IPS-18a (cell line): Measurements from ENCODE around the gene FAM163B.

Experiments
- H3K27ac ChIP-seq: one replicate; pipeline ENCODE4 v1.5.1; 2013; ENCODE audit warnings: low read length
- H3K27me3 ChIP-seq: one replicate; pipeline ENCODE4 v1.6.1; 2013; ENCODE audit warnings: mild to moderate bottlenecking, low read length; ENCODE audit not compliant: control insufficient read depth, insufficient read depth
- H3K36me3 ChIP-seq: one replicate; pipeline ENCODE4 v1.6.1; 2013; ENCODE audit warnings: low read depth, low read length; ENCODE audit not compliant: control insufficient read depth
- H3K4me1 ChIP-seq: one replicate; pipeline ENCODE4 v1.6.1; 2013; ENCODE audit warnings: low read depth, low read length; ENCODE audit not compliant: control insufficient read depth
- H3K4me3 ChIP-seq: one replicate; pipeline ENCODE4 v1.5.1; 2013; ENCODE audit warnings: low read length
- H3K9ac ChIP-seq: one replicate; pipeline ENCODE4 v1.6.1; 2013; ENCODE audit warnings: mild to moderate bottlenecking, low read length, moderate library complexity
- H3K9me3 ChIP-seq: one replicate; pipeline ENCODE4 v1.6.1; 2013; ENCODE audit warnings: low read depth, low read length; ENCODE audit not compliant: control insufficient read depth

The FAM163B gene

DNA sequence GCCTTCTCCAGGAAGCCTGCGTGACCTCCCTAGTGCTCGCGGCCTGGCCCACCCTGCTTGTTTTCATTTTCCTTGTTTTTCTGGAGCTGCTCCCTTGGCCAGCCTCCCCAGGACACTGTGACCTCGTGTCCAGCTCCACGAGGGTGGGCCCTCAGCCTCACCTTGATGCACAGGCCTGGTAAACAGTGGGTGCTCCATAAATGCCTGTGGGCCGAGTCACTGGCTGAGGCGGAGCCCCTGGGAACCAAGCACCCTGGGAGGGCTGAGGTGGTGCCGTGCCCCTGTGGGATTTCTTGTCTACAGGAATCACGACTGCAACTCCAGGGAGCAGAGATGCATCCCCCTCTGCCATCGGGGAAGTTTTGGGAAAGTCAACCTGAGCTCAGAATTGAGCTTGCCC is 17.2 kb downstream of the FAM163B start:
- no peaks in the 10 kb centered on the region for H3K36me3 ChIP-seq
- H3K9ac ChIP-seq, result no peak overlapping the region
- H3K4me1 ChIP-seq, result no peaks in the 10 kb centered on the region
- H3K9me3 ChIP-seq, result peaks cover 2% of the 10 kb centered on the region
- H3K27me3 ChIP-seq, result no peaks in the 10 kb centered on the region
- H3K4me3 ChIP-seq, result no peak overlapping the region
- H3K27ac ChIP-seq, result no peak overlapping the region

DNA sequence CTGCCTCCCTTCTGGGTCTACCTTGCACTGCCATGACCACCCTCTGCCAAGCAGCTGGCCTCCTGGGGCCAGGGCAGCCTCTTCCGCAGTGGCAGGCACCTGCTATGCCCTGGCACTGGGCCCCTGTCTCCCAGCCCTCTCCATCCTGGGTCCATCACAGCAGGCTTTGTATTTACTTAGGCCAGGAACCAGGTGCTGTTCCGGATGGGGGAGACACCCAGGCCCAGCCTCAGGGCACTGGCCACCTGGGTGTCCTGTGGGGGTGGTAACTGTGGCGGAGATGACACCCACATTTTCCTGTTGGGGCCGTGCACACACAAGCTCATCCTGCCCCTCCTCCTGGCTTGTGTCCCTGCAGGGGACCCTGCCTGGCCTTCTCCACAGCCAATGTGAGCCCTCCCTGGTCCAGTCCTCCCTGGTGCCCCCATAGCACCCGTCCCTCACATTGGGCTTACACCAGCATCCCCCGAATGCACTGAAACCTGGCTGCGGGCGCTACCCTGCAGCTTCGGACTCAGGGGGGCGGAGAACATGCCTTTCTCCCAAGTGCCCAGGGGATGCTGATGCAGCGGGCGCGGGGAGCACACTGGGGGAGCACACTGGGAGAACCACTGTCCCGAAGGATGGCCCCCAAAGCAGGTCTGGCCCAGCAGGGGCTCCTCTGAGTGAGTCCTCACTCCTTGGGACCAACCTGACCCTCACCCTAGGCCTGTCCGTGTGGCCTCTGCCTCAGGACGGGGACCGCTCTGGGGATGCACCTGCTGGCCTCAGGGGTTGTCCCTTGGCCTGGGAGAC is 17.9 kb downstream of the FAM163B start:
- Histone ChIP-seq H3K4me3 (no peak overlapping the region), H3K27ac (no peak overlapping the region), H3K27me3 (no peaks in the 10 kb centered on the region), H3K4me1 (no peaks in the 10 kb centered on the region), H3K9me3 (no peaks in the 10 kb centered on the region), H3K9ac (no peak overlapping the region), H3K36me3 (no peaks in the 10 kb centered on the region)

DNA sequence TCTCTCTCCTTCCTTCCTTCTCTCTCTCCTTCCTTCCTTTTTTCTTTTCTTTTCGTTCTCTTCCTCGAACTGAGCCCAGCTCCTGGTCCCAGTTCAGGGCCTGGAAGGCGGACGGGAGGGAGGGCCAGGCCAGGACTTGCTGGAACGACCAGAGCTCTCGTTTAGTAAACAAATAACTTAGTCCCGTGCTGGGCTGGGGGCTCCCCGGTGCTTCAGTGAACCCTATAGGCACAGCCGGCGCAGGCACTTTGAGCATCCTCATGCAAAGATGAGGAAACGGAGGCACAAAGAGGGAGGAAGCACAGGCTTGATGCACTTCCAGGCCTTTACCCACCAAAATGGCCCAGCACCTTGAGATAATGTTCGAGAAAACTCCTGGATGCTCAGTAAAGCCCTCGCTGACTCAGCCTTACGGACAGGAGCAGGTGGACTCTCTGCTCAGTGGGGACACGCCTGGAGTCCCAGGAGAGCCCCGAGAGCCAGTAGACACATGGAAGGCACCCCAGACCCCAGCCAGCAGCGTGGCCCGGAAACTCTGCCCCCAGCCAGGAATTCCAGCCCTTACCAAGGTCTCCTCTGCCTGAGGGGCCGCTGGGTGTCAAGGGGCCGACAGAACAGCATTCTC is 18.8 kb downstream of the FAM163B start:
- no peaks in the 10 kb centered on the region for H3K36me3 ChIP-seq
- peaks cover under 1% of the 10 kb centered on the region for H3K4me1 ChIP-seq
- no peaks in the 10 kb centered on the region for H3K27me3 ChIP-seq
- H3K27ac ChIP-seq, result no peak overlapping the region
- H3K9ac ChIP-seq, result no peak overlapping the region
- H3K4me3 ChIP-seq, result no peak overlapping the region
- no peaks in the 10 kb centered on the region for H3K9me3 ChIP-seq

DNA sequence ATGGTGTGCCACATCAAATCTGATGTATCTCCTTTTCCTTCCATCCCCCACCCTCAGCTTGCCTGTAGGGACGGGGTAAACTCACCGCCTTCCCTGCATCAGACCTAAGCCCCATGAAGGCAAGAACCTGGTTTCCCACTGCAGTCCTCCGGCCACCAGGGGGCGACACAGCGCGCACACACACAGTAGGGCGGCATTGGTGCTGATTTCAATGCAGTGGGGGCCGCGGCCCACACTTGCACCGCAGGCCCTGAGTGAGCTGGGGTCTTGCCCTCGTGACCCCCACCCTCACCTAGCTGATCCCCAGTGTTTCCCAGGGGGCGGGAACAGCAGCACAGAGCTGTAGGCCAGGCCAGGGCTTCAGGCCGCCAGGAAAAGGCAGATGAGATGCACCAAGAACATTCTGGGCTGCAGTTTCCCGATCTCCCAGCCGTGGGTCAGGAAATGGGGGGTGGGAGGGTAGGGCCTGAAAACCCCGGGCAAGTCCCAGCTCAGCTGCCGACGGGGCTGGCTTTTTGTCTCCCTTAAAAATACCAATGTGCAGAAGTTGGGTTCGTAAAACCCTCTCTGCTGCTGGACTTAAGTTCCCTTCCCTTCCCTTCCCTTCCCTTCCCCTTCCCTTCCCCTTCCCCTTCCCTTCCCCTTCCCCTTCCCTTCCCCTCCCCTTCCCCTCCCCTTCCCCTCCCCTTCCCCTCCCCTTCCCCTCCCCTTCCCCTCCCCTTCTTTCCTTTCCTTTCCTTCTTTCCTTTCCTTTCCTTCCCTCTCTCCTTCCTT is 19.5 kb downstream of the FAM163B start:
- H3K36me3 ChIP-seq, result no peaks in the 10 kb centered on the region
- no peak overlapping the region for H3K27ac ChIP-seq
- no peaks in the 10 kb centered on the region for H3K27me3 ChIP-seq
- H3K9ac ChIP-seq, result no peak overlapping the region
- no peaks in the 10 kb centered on the region for H3K9me3 ChIP-seq
- H3K4me1 ChIP-seq, result peaks cover 5% of the 10 kb centered on the region
- no peak overlapping the region for H3K4me3 ChIP-seq

GRCh38 chr9:133587466-133587865 is 21.7 kb downstream of the FAM163B start:
- no peak overlapping the region for H3K27ac ChIP-seq
- peaks cover 11% of the 10 kb centered on the region for H3K4me1 ChIP-seq
- no peaks in the 10 kb centered on the region for H3K9me3 ChIP-seq
- no peaks in the 10 kb centered on the region for H3K36me3 ChIP-seq
- no peaks in the 10 kb centered on the region for H3K27me3 ChIP-seq
- no peak overlapping the region for H3K4me3 ChIP-seq
- H3K9ac ChIP-seq, result no peak overlapping the region

GRCh38 chr9:133587051-133587450 is 22.1 kb downstream of the FAM163B start:
- H3K4me1 ChIP-seq, result peaks cover 11% of the 10 kb centered on the region
- H3K9ac ChIP-seq, result no peak overlapping the region
- H3K4me3 ChIP-seq, result no peak overlapping the region
- H3K36me3 ChIP-seq, result no peaks in the 10 kb centered on the region
- H3K9me3 ChIP-seq, result no peaks in the 10 kb centered on the region
- H3K27me3 ChIP-seq, result no peaks in the 10 kb centered on the region
- H3K27ac ChIP-seq, result no peak overlapping the region

DNA sequence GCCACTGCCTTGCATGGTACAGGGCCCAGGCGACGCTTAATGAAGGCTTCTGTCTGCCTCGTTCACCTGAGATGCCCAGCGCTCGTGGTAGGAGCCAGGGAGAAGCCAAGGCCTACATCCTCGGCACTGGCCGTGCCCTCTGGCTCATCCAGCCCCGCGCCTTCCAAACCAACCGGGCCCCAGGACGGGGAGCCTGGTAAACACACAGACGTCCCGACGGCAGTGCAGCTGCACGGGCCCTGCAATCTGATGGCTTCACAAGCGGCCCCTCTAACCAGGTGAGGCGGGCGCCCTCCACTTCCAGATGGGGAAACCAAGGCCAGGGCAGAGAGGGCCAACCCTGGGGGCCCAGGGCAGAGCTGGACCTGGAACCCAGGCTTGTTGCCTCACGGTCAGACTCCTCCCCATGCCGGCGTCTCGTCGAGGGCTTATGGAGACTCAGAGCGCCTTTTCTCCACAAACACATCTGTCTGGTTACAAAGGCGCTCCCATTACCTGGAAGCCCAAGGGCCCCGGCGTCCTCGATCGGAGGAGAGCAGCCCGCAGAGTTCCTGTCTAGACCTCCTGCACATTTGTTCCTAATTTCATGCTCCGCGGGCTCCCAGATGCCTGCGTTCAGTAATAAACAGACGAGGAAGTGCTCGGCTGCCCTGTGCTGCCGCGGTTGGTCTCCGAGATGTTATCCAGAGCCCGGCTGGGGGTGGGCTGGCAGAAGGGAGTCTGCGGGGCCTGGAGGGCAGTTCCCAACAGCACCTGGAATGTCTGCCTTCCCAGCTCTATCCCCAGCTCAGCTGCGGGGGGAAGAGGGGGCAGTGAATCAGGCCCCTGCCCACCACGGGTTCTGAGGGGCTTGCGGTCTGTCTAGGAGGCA is 23.5 kb downstream of the FAM163B start:
- Histone ChIP-seq H3K9ac (no peak overlapping the region), H3K27ac (no peak overlapping the region), H3K27me3 (no peaks in the 10 kb centered on the region), H3K4me1 (peaks cover 14% of the 10 kb centered on the region), H3K9me3 (no peaks in the 10 kb centered on the region), H3K4me3 (no peak overlapping the region), H3K36me3 (no peaks in the 10 kb centered on the region)

DNA sequence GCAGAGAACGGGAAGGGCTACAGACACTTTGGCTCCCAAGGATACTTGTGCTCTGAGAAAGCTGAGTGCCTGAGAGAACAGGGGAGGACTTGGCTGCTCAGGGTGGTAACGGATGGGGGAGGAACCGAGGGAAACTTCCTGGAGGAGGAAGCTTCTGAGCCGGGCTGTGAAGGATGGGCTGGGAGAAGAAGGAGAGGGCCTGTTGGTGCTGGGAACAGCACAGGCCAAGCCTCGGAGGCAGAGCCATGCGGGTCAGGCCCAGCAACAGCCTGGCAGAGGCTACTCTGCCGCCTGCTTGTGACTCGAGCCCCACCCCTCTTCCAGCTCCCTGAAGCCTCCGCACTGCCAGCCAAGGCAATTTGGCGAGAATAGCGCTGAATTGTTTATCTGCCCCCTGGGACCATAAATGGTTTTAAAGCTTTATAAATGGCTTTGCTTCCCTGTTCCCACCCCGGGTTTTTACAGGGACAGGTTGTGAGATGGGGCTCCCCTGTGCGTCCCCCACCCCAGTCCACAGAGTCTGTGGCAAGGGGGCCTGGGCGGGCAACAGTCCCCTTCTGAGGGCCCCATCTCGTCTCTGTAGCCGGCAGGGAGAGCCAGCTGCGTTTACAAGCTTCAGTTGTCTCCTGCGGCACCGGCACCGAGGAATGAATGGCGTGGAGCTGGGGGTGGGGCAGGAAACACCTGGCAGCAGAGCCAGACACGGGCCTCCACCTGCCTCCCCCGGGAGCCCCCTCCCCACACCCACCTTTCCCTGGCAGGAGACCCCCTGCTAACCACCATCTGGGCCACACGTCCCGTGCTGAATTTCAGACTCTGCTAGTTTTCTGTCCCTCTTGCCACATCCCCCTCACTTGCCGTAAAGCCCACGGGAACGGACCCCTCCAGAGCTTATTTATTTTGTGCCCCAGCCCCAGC is 24.4 kb downstream of the FAM163B start:
- H3K4me3 ChIP-seq, result no peak overlapping the region
- H3K27me3 ChIP-seq, result no peaks in the 10 kb centered on the region
- H3K9me3 ChIP-seq, result no peaks in the 10 kb centered on the region
- peaks cover 14% of the 10 kb centered on the region for H3K4me1 ChIP-seq
- no peak overlapping the region for H3K27ac ChIP-seq
- no peaks in the 10 kb centered on the region for H3K36me3 ChIP-seq
- no peak overlapping the region for H3K9ac ChIP-seq

- no peaks in the 10 kb centered on the region for H3K36me3 ChIP-seq
- no peak overlapping the region for H3K4me3 ChIP-seq
- no peaks in the 10 kb centered on the region for H3K9me3 ChIP-seq
- H3K9ac ChIP-seq, result no peak overlapping the region
- peaks cover 14% of the 10 kb centered on the region for H3K4me1 ChIP-seq
- H3K27me3 ChIP-seq, result no peaks in the 10 kb centered on the region
- H3K27ac ChIP-seq, result no peak overlapping the region
These were observed 25.0 kb downstream of the FAM163B start for GRCh38 chr9:133584167-133584558.

- Histone ChIP-seq H3K4me1 (peaks cover 14% of the 10 kb centered on the region), H3K9ac (no peak overlapping the region), H3K9me3 (no peaks in the 10 kb centered on the region), H3K4me3 (no peak overlapping the region), H3K36me3 (no peaks in the 10 kb centered on the region), H3K27me3 (no peaks in the 10 kb centered on the region), H3K27ac (no peak overlapping the region)
These were observed 25.6 kb downstream of the FAM163B start for GRCh38 chr9:133583586-133583985.
